HG03521 (cell line): Measurements from ENCODE around the gene SMS.

ENCODE experiments used
- ATAC-seq: cut with Tn5 transposase; IDR thresholded peaks from one replicate; pipeline ENCODE4 v1.9.1; 2021; ENCODE audit warnings: mild to moderate bottlenecking, moderate library complexity; ENCODE audit not compliant: unreplicated experiment

Gene SMS

DNA sequence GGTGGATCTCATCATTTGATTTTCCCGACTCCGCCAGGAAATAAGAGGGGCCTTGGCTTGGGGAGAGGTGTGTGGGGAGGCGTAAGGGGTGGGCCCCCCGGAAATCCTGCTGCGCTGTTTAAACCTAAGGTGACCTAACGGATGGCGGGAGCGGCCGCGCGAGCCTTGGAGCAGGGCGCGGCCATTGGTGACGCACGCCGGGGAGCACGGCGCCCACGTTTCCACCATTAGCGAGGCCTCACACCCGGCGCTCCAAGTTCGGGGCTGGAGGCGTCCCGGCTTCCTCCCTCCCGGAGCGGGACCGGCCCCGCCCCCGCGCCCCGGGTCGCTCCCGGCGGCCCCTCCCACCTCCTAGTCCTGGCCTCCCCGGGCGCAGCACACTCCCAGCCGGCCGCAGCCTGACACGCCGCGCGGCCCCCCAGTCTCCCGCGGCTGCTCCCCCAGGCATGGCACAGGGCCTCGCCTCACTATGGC lies at the start of gene SMS:
SMS (plus strand) TSS at position 354 of the 474 bp plus-strand sequence; CDS start at position 470, 116 bp downstream.
- peak; percentile 56 for ATAC-seq

DNA sequence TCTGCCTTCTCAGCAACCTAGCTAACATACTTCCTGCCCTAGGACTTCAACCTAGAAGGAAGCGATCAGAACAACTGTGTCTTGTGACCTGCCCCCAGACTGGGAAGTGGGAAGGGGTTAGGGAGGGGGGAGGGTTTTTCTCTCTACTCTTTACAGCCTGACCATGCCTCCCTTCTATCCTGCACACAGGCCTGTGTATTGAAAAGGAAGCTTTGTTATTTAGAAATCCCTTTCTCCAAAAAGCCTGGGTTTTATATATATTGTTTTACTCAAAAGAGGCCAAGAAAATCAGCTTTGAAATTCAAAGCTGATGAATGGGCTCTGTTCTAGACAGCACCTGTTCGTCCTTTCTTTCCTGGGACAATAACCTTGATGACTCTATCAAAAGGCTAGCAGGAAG lies 35.2 kb upstream of the SMS start:
- ATAC-seq, result no peak

DNA sequence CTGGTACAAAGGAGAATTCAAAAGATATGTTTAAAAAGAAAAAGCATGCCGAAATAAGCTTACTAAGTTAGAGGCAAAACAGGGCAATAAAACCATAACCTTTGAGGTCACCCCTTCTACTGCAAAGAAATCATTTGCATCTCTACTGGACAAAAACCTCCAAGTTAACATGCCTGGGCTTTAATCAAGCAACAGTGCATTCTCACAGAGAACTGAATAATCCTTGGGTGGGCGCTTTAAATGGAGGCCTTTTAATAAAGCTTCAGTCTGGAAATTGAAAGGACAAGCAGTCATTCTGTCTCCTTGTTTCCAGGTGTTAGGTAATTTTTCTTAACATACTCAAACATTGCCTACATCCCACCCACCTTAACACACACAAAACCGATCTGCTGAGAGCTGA lies 34.6 kb upstream of the SMS start:
- no peak for ATAC-seq

DNA sequence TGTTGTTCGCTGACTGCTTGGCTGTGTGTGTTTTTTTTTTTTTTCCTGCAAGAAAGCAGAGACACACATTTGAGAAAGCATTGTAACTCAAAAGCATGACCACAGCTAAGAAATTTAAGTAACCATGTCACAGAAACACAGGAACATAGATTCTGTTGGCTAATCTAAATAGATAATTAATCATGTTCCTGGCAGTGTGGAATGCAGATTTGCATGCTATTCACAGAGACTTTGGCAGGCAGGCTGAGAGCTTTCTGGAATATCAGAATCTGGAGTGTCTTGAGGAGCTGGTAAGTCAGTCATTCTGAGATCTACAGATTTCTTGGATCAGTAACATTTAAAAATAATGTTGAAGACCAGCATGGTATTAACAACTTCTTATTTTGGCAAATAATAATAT lies 33.2 kb upstream of the SMS start:
- ATAC-seq, result no peak

DNA sequence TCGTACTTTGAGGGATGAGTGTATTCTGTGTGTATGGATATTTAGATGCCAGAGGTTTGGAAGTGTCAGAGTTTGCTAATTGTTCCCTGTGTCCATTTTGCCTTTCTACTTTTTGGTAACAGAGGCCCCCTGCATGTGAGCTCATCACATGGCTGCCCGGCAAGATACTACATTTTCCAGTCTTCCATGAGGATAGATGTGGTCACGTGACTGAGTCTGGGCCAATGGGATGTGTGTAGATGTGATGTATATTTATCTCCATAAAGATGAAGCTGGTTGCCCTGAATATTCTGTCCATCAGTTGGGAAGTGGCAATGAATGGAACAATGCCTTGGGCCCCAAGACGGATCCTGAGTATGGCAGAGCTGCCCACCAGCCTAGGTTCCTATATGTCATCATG lies 29.0 kb upstream of the SMS start:
- ATAC-seq, result no peak

DNA sequence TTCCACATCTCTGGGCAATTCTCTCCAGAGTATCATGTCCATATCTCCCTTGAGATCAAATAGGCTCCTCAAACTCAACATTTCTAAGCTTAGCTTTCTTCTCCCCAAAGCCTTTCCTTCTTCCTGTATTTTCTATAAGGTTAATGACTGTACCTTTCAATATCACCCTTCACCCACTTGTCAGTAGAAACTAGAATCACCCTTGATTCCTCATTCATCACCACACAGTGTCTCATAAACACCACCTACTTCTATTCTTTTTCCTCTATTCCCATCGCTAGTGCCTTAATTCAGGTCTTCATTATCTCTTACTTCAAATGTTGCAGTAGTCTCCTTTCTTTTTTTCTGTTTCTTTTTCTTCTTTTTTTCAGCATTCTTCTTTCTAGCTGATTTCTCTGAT lies 28.3 kb upstream of the SMS start:
- ATAC-seq, result no peak

DNA sequence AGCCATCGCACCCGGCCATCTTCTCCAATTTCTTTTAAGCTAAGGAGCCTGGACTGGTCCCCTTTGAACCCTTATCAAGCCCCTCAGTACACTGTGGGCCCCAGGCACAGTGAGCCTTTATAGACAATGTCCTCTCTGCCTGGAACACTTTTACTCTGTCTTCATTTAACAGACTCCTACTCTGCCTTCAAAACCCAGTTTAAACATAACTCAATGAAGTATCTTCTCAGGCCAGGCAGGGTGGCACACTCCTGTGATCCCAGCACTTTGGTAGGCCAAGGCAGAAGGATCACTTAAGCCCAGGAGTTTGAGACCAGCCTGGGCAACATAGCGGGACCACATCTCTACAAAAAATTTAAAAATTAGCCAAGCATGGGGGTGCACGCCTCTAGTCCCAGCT lies 27.5 kb upstream of the SMS start:
- no peak for ATAC-seq

DNA sequence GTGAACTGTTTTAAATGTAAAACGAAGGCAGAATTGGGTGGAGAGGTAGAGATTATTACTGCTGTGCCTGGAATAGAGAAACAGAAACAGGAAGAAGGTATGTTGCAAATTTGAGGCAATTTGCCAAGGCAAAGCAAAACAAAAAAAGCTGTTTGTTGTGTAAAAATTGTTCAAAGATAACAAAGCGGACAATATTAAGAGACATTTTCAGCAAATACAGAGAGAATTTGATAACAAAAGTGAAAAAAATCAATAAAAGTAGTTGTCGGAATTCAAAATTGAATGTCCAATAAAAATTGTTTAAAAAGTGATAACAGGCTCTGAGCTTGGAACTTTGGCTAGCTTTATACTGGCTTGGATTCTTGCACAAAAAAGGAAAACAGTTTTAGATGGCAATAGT lies 14.4 kb upstream of the SMS start:
- ATAC-seq, result no peak

DNA sequence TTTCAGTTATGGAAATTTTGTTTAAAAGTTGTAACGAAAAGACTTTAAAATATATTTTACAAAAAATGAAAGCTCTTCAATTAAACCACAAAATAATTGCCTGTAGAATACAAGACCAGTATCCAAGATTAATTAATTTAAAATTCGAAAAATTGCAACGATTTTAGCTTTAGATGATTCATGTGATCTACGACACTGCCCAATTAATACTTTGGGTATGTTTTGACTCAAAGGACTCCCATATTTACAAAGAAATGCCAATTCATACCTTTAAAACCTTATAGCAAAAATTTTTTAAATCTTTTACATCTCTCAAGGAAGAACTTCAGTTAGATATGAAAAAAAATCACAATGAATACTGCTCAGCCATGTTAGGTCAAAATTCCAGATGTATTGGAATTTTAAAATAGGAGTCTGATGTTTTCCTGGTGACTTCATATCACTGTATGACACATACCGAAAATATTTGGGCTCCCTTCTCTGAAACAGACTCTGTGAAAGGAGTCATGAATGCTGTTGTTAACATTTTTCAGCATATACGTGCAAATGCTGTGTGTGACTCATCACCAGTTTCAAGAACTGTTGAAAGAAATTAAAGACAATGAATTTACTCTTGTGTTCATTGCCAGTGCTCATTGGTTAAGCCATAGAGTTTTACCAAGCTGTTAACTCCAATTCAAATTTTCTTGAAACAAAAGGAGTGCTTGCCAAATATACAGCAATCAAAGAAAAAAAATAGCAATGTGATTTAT lies 13.8 kb upstream of the SMS start:
- no peak for ATAC-seq

DNA sequence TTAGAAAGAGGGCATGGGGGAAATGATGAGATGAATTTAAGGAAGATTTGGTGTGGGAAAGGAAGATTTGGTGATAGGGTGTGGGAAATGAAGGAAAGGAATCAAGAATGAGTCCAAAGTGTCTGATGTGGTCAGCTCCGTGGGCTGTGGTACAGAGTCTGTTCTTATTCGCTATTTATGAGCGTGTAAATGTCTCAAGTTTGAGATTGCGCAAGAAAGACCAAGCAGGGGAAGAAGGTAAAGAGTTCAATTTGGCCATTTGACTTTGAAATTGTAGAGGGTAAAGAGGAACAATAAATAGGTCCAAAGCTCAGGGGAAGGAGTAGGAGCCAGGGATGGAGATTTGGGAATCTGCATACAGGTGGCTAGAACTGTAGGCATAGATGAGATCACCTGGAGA lies 11.3 kb upstream of the SMS start:
- no peak for ATAC-seq

DNA sequence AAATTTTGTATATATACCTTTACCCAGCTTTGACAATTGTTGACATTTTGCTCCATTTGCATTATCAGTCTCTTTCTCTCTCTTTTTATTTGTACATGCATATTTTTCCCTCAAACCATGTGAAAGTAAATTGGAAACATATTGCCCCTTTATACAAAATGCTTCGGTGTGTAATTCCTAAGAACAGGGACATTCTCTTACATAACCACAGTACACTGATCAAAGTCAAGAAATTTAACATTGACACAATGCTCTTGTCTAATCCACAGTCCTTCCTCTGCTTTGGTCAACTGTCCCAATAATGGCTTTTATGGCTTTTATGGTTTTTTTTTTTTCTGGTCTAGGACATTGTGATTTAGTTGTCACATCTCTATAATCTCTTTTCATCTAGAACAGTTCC lies 9.5 kb upstream of the SMS start:
- no peak for ATAC-seq

DNA sequence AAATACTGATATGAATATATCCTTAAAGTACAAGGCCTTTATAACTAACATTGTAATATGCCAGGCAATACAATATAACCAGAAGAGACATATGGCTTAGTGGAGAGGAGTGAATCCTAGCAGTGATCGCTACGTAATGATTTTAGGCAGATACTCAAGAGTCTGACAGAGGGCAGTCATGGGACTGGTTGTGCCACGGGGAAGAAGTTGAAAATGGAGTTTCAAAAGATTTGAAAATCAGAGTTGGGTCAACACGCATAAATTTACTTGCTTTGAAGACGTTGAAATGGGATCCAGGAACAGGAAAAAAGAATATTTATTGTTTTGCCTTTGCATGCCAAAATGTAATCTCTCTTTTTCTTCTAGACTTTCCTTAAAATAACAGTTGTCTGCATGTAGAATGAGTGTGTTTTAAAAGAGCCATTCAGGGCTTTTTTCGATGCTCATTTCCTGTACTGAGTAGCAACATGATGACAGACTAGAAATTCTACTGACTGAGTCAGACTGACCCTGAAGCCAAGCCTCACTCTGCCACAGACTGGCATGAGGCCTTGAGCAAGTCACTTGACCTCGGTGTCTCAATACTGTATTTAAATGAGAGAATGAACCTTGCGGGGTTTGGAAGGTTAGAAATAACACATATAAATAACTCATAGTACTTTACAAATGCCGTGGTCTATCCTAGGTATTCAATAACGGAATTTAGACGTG lies 8.1 kb upstream of the SMS start:
- no peak for ATAC-seq

DNA sequence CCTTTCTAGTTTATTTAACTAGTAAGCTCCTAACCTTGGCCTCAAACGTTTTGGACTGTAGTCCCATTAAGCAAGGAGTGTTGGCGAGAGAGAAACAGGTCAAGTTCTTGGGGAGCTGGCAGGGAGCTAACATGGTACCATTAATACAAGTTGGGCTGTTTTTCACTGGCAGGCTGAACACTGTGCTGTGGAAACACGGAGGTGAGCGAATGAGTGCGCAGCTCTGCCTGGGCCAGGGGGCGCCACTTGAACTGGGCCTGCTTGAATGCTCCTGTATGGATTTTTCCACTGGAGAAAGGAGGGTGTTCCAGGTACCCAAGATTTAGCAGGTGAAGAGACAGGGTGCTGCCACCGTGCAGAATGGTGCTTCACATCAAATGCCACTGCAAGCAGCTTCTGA lies 7.4 kb upstream of the SMS start:
- ATAC-seq, result no peak

DNA sequence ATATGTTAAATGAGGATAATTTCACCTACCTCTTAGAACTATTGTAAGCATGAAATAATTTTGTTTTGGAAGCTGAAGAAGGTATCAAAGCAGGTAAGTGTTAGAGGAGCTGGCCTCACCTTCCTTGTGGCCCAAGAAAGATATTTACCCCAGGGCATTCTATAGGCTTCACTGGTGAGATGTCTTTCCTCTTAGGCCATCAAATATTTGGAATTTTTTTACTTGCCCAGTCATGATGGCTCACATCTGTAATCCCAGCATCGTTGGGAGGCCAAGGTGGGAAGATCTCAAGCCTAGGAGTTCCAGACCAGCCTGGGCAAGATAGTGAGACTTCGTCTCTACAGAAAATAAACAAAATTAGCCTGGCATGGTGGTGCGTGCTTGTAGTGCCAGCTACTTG lies 6.1 kb upstream of the SMS start:
- ATAC-seq, result no peak

DNA sequence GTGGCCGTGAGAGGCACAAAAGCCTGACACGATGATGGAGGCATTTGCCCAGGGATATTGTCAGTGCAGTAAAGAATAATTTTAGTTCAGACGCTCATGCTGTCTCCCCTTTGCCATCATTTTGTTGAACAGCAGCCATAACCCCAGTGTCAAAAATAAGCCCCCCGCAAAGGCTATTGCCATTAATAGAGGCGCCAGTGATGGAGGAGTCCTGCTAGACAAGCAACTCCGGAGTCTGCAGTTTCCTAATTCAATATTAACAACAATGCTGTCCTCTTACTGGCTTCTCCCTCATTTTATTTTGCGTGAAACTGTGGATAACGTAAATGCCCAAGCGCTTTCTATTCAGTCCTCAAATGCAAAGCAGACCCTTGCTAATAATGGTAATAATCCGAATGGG lies 603 bp upstream of the SMS start:
- no peak for ATAC-seq

DNA sequence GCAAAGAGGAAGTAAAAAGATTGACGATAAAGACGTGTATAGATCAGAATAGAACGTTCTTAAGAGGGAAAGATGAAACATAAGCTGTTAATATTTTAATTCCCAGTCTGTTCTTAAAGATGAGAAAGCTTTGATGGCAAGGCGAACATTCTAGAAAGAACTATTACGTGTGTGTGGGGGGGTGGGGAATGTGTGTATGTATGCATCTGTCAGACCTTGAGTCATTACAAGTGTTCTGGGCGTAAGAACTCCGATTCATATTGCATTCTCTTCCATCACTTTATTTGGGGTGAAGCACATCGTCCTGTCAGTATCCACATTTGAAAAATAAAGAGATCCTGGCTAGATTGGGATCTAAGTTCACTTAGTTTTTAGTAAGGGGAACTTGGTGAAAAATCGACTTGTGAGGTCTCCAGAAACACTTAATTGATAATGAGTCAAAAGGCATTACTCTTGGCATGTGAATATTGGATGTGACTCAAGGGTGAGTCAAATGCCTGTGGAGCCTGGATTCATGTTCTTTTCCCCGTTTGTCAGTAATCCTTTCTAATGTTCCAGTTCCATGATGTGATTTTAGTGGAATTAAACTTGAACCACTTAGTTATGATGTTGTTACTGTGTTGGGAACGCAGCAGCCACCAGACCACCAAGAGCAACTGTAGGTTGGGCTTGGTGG lies 3.1 kb downstream of the SMS start:
- ATAC-seq, result no peak

DNA sequence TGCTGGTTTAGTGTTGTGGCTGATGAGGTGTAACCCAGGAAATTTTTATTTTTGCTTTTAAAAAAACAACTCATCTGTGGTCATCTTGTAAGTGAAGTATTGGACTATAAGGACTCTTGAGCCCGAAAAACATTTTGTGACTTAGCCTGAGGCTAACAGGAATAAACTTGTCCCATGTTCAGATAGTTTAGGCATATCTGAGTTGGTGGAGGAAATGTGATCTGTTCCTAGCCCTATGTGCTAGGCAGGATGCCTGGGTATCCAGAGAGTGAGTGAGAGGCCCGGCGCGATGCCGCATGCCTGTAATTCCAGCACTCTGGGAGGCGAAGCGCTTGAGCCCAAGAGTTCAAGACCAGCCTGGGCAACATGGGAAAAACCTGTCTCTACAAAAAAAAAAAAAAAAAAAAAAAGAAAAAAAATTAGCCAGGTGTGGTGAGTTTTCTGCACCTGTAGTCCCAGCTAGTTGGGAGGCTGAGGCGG lies 3.7 kb downstream of the SMS start:
- ATAC-seq, result no peak

DNA sequence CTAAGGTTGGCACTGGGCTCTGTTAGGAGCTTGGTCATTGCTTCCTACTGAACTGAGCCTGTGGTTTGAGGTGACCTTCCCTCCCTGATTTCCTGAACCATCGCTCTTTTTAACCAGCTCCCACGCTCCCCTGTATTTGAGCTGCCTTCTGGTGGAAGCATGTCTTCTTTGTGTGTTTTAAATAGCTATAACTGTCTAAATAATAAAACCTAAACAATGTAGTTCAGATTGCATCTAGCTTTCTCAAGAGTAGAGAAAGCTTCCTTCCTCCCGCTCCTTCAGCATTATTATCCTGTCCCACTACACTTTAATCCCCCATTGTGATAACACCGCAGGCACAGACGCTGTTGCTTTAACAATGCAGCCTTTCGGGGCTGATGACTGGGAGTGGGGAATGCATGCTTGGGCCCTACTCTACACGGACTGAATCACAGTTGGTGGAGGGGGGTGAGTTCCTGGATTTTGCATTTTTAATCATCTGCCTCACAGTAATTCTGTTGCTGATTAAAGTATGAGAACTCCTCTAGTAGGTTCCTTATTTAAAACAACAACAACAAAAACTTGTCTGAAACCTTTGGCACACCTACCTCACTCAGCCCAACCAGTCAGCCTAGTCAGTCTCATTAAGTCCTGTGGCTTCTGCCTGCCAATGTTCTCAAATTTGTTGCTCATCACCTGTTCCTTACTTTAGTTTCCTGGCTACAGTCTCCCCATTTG lies 6.6 kb downstream of the SMS start:
- no peak for ATAC-seq

DNA sequence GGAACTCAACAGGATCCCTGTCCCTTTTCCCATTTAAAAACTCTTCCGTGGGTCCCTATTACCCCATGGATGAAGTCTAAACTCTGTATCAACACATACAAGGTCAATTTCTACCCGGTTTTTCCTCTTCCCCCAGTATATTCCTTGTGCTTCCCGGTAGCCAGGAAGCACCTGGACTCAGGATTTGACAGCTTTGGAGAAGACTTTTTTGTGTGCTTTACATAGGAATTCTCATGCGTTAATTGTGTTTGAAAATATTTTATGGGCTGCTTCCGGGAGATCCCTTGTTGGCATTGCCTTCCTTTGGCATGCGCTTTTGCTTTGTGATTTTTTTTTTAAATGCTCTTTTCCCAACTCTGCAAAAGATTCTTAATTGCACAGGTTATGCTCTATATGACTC lies 7.2 kb downstream of the SMS start:
- ATAC-seq, result no peak

DNA sequence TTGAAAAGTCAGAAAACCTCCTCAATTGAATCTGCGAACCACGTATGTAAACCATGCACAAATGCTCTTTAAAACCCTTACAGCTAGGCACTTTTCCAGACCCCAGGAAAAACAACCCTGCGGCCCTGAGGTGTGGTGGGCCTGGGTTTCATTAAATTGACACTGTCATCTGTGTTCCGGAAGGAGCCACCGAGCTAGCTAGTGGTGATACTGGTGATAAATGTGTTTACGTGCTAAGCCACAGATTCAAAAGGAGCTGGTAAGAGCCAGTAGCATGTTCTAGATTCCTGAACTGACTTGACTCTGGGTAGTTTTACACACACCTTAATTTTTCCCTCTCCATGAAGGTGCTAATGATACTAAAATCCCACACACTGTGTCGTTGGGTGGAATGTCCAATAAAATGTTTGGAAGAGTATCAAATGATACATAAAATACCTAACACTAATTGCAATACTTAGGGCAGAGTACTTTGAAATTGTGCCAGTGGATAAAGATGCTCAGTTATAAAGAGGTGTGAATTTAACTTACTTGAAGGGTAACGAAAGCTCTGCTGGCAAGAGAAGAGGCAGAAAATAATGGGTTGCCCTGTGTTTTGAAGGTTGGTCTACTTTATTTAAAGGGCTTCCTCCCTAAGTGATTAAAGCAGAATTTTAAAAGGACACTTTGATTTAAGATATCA lies 8.5 kb downstream of the SMS start:
- no peak for ATAC-seq

DNA sequence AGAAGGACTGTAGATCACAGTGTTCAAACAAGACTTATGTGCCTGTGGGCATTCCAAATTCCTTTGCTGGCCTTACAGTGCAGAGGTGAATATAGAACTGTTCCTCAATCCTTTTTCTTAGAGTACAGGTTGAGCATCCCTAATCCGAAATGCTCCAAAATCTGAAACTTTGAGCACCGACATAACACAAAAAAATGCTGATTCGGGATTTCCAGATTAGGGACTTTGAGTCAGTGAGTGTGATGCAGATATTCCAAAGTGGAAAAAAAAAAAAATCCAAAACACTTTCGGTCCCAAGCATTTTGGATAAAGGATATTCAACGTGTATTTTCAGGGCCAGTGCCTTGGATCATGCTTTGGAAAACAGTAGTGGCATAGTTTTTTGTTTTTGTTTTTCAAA lies 9.2 kb downstream of the SMS start:
- ATAC-seq, result no peak
